ENCODE data around the gene GLP2R. TPM values are rescaled to one million over a fixed set of nuclear protein-coding genes. Genes with fewer than 3 reads are reported as not detected.

Gene GLP2R
- total and polyA plus RNA-seq, 9 donors: 0.03 to 0.79 (median 0.19) TPM; not detected in 5

DNA sequence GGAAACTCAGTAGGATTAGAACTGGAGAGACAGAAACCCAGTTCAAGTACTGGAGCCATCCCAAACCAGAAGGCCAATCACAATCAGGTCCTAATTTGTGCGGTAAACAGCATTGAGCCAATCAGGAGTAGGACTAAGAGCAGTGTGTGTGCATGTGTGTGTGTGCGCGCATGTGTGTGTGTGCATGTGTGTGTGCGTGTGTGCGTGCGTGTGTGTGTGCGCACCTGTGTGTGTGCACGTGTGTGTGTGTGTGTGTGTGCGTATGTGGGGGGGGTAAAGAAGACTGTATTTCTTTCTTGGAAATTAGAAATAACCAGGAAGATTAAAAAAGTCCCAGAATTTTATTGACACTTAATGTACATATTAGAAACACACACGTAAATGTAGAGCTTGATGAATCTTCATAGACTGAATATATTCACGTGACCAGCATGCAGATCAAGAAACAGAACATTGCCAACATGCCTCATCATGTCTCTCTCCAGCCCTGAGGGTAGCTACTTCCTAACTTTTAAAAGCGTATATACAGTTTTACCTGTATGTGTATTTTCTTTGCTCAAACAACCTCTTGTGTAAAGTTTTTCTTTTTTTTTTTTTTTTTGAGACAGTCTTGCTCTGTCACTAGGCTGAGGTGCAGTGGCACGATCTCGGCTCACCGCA is 33.4 kb upstream of the GLP2R start:
- no peaks in the 10 kb centered on the region for H3K27me3 ChIP-seq (ENCODE audit: control insufficient read depth, insufficient read depth, low read length)
- 97% methylated on average over 9 of the region's 15 CpGs for WGBS (ENCODE audit: insufficient coverage)
- no peaks in the 10 kb centered on the region for H3K36me3 ChIP-seq (ENCODE audit: control insufficient read depth, insufficient read depth, low read length)
- H3K4me1 ChIP-seq (ENCODE audit: control insufficient read depth, insufficient read depth, low read length): peaks cover 14% of the 10 kb centered on the region
- H3K9me3 ChIP-seq (replicated peaks; ENCODE audit: control insufficient read depth, low read depth, low read length): no peaks in the 10 kb centered on the region
- H3K27ac ChIP-seq (ENCODE audit: low read length): no peak overlapping the region
- no peak overlapping the region for H3K4me3 ChIP-seq (ENCODE audit: low read length)
- DNase-seq: no peak

- H3K9me3 ChIP-seq (replicated peaks; ENCODE audit: control insufficient read depth, low read depth, low read length): no peaks in the 10 kb centered on the region
- H3K27ac ChIP-seq (ENCODE audit: low read length): no peak overlapping the region
- WGBS (ENCODE audit: insufficient coverage): 92% methylated on average over 2 of the region's 3 CpGs
- H3K4me1 ChIP-seq (ENCODE audit: control insufficient read depth, insufficient read depth, low read length): no peaks in the 10 kb centered on the region
- H3K27me3 ChIP-seq (ENCODE audit: control insufficient read depth, insufficient read depth, low read length): no peaks in the 10 kb centered on the region
- no peaks in the 10 kb centered on the region for H3K36me3 ChIP-seq (ENCODE audit: control insufficient read depth, insufficient read depth, low read length)
- no peak for DNase-seq
- no peak overlapping the region for H3K4me3 ChIP-seq (ENCODE audit: low read length)
These were observed 27.7 kb upstream of the GLP2R start for GRCh38 chr17:9798008-9798407.

GRCh38 chr17:9798724-9799123 is 27.0 kb upstream of the GLP2R start:
- no peak for DNase-seq
- Histone ChIP-seq H3K27ac (ENCODE audit: low read length) (no peak overlapping the region), H3K36me3 (ENCODE audit: control insufficient read depth, insufficient read depth, low read length) (no peaks in the 10 kb centered on the region), H3K9me3 (replicated peaks; ENCODE audit: control insufficient read depth, low read depth, low read length) (no peaks in the 10 kb centered on the region), H3K27me3 (ENCODE audit: control insufficient read depth, insufficient read depth, low read length) (no peaks in the 10 kb centered on the region), H3K4me3 (ENCODE audit: low read length) (no peak overlapping the region), H3K4me1 (ENCODE audit: control insufficient read depth, insufficient read depth, low read length) (no peaks in the 10 kb centered on the region)
- 85% methylated on average over 7 of the region's 7 CpGs for WGBS (ENCODE audit: insufficient coverage)

DNA sequence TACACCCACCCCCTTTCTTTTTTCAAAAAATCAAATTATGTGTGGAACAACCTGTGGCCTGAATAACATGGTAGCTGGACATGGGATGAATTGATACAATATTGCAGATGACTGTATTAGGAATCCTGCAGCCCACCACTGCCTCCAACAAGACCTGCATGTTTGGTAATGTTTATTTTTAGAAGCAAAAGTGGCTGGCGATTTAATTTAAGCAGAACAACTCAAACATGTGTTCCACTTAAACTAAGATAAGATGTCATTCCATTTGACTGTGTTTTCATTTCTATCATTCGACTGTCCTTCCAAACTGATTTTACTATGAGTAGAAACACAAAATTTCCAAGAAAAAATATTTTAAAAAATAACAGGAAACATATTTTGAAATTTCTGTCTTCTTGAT is 24.2 kb upstream of the GLP2R start:
- Histone ChIP-seq H3K9me3 (replicated peaks; ENCODE audit: control insufficient read depth, low read depth, low read length) (peaks cover 4% of the 10 kb centered on the region), H3K4me3 (ENCODE audit: low read length) (no peak overlapping the region), H3K27ac (ENCODE audit: low read length) (no peak overlapping the region), H3K27me3 (ENCODE audit: control insufficient read depth, insufficient read depth, low read length) (peaks cover 2% of the 10 kb centered on the region), H3K4me1 (ENCODE audit: control insufficient read depth, insufficient read depth, low read length) (no peaks in the 10 kb centered on the region), H3K36me3 (ENCODE audit: control insufficient read depth, insufficient read depth, low read length) (no peaks in the 10 kb centered on the region)
- no CpG with 5 or more reads among the region's 2 CpGs for WGBS (ENCODE audit: insufficient coverage)
- DNase-seq: no peak

DNA sequence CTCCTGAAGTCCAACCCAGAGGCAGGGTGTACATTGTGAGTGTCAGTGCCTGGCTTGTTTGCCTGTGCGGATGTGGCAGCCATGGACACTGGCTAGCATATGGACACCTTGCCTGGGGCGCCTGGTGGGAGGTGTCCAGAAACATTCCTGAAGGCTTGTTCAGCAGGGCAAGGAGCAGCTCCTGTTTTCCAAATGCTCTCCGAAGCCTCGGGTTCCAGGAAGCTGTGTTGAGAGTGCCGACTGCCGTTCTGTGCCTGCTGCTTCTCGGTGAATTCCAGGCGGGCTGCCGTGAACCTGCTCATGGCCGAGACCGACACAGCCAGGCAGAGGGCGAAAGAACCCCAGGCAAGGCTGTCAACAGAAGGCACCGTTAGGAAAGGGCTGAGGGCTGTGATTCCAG is 23.4 kb upstream of the GLP2R start:
- 75% methylated on average over 13 of the region's 13 CpGs for WGBS (ENCODE audit: insufficient coverage)
- Histone ChIP-seq H3K27ac (ENCODE audit: low read length) (no peak overlapping the region), H3K9me3 (replicated peaks; ENCODE audit: control insufficient read depth, low read depth, low read length) (peaks cover 4% of the 10 kb centered on the region), H3K36me3 (ENCODE audit: control insufficient read depth, insufficient read depth, low read length) (no peaks in the 10 kb centered on the region), H3K27me3 (ENCODE audit: control insufficient read depth, insufficient read depth, low read length) (peaks cover 2% of the 10 kb centered on the region), H3K4me3 (ENCODE audit: low read length) (no peak overlapping the region), H3K4me1 (ENCODE audit: control insufficient read depth, insufficient read depth, low read length) (no peaks in the 10 kb centered on the region)
- DNase-seq: no peak

- no peaks in the 10 kb centered on the region for H3K4me1 ChIP-seq (ENCODE audit: control insufficient read depth, insufficient read depth, low read length)
- no peak overlapping the region for H3K27ac ChIP-seq (ENCODE audit: low read length)
- no peak overlapping the region for H3K4me3 ChIP-seq (ENCODE audit: low read length)
- 47% methylated on average over 3 of the region's 4 CpGs for WGBS (ENCODE audit: insufficient coverage)
- peaks cover 4% of the 10 kb centered on the region for H3K9me3 ChIP-seq (replicated peaks; ENCODE audit: control insufficient read depth, low read depth, low read length)
- peaks cover 2% of the 10 kb centered on the region for H3K27me3 ChIP-seq (ENCODE audit: control insufficient read depth, insufficient read depth, low read length)
- no peaks in the 10 kb centered on the region for H3K36me3 ChIP-seq (ENCODE audit: control insufficient read depth, insufficient read depth, low read length)
- no peak for DNase-seq
These were observed 23.0 kb upstream of the GLP2R start for GRCh38 chr17:9802697-9803096.

- H3K27ac ChIP-seq (ENCODE audit: low read length): no peak overlapping the region
- peaks cover 4% of the 10 kb centered on the region for H3K9me3 ChIP-seq (replicated peaks; ENCODE audit: control insufficient read depth, low read depth, low read length)
- H3K27me3 ChIP-seq (ENCODE audit: control insufficient read depth, insufficient read depth, low read length): peaks cover 2% of the 10 kb centered on the region
- no peak overlapping the region for H3K4me3 ChIP-seq (ENCODE audit: low read length)
- H3K4me1 ChIP-seq (ENCODE audit: control insufficient read depth, insufficient read depth, low read length): no peaks in the 10 kb centered on the region
- no peak for DNase-seq
- WGBS (ENCODE audit: insufficient coverage): 71% methylated on average over 4 of the region's 4 CpGs
- no peaks in the 10 kb centered on the region for H3K36me3 ChIP-seq (ENCODE audit: control insufficient read depth, insufficient read depth, low read length)
These were observed 20.0 kb upstream of the GLP2R start for GRCh38 chr17:9805769-9806168.

DNA sequence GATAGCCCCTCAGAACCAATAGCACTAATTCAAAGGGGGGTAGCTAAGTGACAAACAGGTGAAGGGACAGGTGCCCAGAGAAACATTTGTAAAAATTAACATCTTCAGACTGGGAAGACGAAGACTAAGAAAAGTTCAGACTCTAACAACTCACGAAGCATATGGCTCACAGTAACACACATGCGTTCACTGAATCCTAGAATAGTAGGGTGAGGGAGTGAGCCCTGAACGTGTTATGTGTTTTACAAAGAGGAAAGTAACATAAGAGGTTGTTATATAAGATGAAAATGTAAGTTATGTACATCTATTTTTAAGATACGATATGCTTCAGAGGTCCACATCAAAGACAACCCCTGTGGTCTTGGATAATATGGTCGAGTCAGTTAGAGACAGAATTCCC is 19.0 kb upstream of the GLP2R start:
- Histone ChIP-seq H3K36me3 (ENCODE audit: control insufficient read depth, insufficient read depth, low read length) (no peaks in the 10 kb centered on the region), H3K4me3 (ENCODE audit: low read length) (no peak overlapping the region), H3K4me1 (ENCODE audit: control insufficient read depth, insufficient read depth, low read length) (no peaks in the 10 kb centered on the region), H3K27ac (ENCODE audit: low read length) (no peak overlapping the region), H3K27me3 (ENCODE audit: control insufficient read depth, insufficient read depth, low read length) (peaks cover 2% of the 10 kb centered on the region), H3K9me3 (replicated peaks; ENCODE audit: control insufficient read depth, low read depth, low read length) (peaks cover 4% of the 10 kb centered on the region)
- WGBS (ENCODE audit: insufficient coverage): 100% methylated on average over 1 of the region's 6 CpGs
- DNase-seq: no peak

DNA sequence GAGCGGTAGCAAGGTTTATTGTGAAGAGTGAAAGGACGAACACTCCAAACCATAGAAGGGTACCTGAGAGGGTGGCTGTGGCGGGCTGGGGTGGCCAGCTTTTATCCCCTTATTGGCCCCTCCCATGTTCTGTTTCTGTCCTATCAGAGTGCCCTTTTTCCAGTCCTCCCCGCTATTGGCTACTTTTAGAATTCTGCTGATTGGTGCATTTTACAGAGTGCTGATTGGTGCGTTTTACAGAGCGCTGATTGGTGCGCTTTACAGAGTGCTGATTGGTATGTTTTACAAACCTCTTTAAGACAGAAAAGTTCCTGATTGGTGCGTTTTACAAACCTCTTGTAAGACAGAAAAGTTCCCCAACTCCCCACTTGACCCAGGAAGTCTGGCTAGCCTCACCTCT is 16.3 kb upstream of the GLP2R start:
- Histone ChIP-seq H3K4me3 (ENCODE audit: low read length) (no peak overlapping the region), H3K36me3 (ENCODE audit: control insufficient read depth, insufficient read depth, low read length) (no peaks in the 10 kb centered on the region), H3K27me3 (ENCODE audit: control insufficient read depth, insufficient read depth, low read length) (peaks cover 2% of the 10 kb centered on the region), H3K4me1 (ENCODE audit: control insufficient read depth, insufficient read depth, low read length) (no peaks in the 10 kb centered on the region), H3K9me3 (replicated peaks; ENCODE audit: control insufficient read depth, low read depth, low read length) (peaks cover 3% of the 10 kb centered on the region), H3K27ac (ENCODE audit: low read length) (no peak overlapping the region)
- no peak for DNase-seq
- 100% methylated on average over 1 of the region's 8 CpGs for WGBS (ENCODE audit: insufficient coverage)

DNA sequence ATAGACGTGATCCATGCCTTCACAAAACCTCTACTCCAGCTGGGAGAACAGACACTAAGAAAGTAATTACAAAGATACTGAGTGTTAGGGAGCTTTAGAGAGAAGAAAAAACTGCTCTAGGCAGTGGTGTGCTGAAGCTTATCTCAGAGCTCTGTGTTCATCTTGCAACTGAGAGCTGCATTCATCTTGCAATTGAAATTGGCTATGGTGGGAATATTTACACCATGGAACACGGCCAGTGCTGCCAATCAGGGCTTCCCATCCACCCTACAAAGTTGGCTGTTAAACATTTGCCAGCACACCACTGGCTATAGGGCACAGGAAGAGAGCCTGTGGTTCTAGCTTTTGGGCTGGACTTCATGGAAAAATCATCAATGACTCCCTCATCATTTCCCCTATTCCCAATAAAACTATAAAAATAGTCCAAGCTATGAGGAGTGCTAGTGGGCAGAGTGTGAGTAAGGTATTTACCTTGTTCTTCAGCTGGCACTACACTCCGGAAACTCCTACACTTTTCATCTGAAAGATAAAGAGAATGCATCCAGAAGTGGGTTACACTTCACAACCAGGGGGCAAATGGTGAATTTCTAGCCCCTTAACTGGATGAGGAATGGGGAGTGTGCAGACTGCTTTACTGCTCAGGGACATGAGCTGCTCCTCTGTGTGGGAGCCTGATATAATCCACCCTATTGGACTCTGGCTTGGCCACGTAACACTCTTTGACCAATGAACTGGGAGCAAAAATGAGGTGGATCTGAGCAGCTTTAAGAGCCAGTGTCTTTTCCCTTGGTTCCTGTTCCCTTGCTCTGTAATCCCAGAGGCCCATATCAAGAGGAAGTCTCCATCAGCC is 15.4 kb upstream of the GLP2R start:
- Histone ChIP-seq H3K4me3 (ENCODE audit: low read length) (no peak overlapping the region), H3K9me3 (replicated peaks; ENCODE audit: control insufficient read depth, low read depth, low read length) (no peaks in the 10 kb centered on the region), H3K4me1 (ENCODE audit: control insufficient read depth, insufficient read depth, low read length) (no peaks in the 10 kb centered on the region), H3K27ac (ENCODE audit: low read length) (no peak overlapping the region), H3K27me3 (ENCODE audit: control insufficient read depth, insufficient read depth, low read length) (peaks cover 2% of the 10 kb centered on the region), H3K36me3 (ENCODE audit: control insufficient read depth, insufficient read depth, low read length) (no peaks in the 10 kb centered on the region)
- WGBS (ENCODE audit: insufficient coverage): no CpG with 5 or more reads among the region's 4 CpGs
- DNase-seq: no peak
